Limb (tissue), 2 donors: ENCODE measurements around the gene ZSCAN32.

ENCODE experiments used
- DNase-seq, 2 donors: peaks; one replicate each; pipeline ENCODE4 v3.0.0-alpha.2; 2016; ENCODE audit errors: extremely low spot score in 2 of 2

ZSCAN32 gene

GRCh38 chr16:3400779-3401688 lies at the start of gene ZSCAN32, which contains the start of gene ZNF174:
Gene ZSCAN32 (minus strand): TSS chr16:3401004. CDS start chr16:3397557, 3,447 bp downstream.
Gene ZNF174 (plus strand): TSS chr16:3401215. CDS start chr16:3402005, 790 bp downstream.
- peak; percentile 99 for DNase-seq

DNA sequence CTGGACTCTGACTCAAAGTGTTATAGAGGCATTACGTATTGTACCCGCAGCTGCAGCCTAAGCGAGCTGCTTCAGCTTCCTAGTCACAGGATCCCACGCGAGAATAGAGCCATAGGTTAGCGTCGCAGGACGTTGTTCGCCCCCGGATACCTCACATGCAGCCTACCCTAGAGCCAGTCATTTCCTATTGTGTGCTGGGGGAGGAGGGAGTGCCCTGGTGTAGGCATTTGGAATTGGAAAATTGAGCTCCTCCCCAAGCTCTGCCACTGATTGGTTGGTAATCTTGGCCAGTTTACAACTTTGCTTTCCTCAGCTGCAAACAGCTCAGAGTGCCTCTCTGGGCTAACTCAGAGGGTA lies 43.2 kb upstream of the ZSCAN32 start:
- DNase-seq, result no peak

DNA sequence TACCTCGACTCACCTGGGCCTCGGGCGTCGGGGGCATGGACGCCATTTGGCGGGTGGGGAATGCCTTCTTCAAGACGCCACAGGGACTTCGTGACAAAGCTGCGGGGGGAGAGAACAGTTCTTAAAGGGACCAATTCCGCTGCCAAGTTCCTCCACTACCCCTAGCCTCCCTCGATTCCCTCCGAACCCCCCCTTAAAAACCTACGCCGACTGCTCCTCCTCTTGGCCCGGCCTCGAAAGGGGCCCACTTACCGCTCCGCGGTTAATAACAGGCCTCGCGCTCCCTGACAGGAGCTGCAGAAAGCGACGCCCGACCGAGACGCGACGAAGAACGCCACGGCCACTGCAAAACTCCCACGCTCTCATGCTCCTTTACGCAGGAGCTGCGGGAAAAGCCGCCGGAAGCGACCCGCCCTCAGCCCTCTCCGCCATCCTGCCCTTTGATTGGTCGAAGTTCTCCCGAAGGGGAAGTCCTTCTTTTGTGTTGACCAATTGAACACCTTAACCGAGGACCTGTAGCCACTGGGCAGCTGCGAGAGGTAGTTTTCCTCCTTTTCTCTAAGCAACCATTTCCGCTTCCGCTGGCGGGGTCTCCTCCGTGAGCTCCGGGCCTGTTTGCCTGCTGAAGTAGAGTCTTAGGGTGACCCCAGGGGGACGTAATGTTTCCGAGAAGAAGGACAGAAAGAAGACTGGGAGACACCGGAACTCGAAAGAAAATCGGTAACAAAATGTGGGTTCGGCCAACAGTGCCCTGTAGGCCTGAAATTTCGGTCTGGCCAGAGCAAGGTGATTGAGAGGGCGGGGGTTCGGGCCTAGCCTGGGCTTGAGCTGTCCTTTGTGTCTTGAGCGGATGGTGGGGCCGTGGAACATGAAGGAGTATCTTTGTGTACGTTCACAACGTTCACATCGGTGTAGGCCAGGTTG lies 42.6 kb upstream of the ZSCAN32 start, which contains the start of the genes NAA60 and ZNF597:
Gene NAA60, plus strand, starts transcription at position 573 of the 924 bp plus-strand sequence. CDS start 32,548 bp downstream, outside the sequence.
Gene ZNF597, minus strand, starts transcription at position 397 of the 924 bp plus-strand sequence. Its CDS starts 351 bp downstream, at position 46.
- DNase-seq, result peak; percentile 81 to 89

GRCh38 chr16:3439637-3440036 lies 38.8 kb upstream of the ZSCAN32 start:
- no peak for DNase-seq

DNA sequence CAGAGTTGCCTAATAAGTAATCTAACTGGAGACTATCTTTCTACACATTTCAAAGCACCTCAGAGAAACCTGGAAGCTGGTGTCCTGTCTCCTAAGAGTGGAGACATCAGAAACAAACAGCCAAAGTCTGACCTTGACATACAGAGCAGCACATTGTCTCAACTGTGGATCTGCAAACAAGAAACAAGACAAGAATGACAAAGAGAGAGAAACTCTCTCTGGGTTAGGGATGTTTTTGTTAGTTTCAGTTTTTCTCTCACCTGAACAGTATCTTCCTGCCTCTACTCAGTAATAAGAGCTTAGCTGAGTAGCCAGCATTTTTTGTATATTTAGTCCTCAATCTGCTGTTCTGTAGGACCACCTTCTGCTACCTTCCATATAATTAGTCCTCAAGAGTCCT lies 33.6 kb upstream of the ZSCAN32 start:
- DNase-seq, result no peak

GRCh38 chr16:3431779-3432219 lies 31.0 kb upstream of the ZSCAN32 start:
- DNase-seq, result peak in 1 of 2 donors; percentile 42

- no peak for DNase-seq
These were observed 13.1 kb upstream of the ZSCAN32 start for GRCh38 chr16:3413730-3414379.

DNA sequence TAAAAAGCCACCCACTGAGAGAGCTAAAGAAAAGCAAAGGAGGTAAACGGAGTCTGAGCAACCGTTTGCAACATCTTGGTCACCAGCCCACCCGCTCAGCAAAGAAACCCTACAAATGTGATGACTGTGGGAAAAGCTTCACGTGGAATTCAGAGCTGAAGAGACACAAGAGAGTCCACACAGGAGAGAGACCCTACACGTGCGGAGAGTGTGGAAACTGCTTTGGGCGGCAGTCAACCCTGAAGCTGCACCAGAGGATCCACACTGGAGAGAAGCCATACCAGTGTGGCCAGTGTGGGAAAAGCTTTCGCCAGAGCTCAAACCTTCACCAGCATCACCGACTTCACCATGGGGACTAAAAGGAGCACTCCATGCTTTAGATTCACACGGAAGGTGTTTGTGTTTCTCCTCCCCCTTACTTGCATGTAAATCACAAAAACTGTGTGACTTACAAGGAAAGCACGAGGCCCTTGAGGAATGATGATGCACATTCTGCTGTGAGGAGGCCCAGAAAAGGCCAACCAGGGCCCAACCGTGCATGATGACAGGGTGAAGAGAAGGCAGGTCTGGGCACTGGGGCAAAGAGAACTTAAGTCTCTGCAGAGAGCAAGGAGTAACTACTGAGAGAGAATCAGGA lies 7.9 kb upstream of the ZSCAN32 start:
- no peak for DNase-seq

DNA sequence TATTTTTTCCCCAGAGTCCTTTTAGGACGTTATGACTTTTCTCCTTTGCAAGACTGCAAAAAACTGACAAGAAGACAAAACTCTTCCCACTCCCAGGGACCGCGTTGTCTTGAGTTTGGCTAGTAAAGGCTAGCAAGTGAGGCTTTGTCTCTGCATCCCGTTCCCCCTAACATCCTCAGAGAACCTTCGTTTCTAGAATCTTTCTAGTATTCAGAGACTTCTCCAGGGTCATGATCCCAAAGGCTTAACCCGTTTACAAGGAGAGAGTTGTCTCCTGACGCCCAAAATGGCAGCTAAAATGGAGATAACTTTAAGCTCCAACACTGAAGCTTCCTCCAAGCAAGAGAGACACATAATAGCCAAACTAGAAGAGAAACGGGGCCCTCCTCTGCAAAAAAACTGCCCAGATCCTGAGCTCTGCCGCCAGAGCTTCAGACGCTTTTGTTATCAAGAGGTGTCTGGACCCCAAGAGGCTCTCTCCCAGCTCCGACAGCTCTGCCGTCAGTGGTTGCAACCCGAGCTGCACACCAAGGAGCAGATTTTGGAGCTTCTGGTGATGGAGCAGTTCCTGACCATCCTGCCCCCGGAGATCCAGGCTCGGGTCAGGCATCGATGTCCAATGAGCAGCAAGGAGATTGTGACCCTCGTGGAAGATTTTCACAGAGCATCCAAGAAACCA lies 1.1 kb upstream of the ZSCAN32 start:
- no peak for DNase-seq

GRCh38 chr16:3400446-3400778 lies 392 bp downstream of the ZSCAN32 start:
- no peak for DNase-seq

DNA sequence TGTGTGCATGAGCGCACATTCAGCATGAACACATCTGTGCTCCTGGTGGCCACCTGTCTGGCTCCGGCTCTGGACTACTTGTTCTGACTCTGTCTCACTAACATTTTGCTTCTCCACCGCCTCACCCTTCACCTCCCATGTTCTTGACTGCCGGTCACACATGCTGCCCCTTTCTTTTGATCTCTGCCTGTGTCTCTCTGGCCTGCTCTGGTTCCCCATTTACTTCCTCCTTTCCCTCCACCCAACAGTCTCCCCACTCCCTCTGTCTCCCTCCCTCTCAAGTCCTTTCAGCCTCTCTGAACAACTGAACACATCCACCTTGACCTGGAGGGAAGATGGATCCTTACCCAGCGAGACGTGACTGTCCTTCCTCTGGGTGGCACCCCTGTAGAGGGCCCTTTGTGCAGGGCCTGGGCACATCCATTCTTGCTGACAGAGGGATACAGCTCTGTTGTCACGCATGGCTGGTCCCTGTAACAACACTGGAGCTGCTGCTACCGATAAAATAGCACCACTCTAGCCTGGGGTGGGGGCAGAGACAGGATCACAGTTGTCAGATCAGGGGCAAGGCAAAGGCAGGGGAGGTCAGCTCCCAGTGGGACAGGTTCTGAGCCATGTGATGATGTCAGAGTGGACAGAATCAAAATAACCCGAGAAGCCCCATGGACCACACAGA lies 11.0 kb downstream of the ZSCAN32 start:
- DNase-seq, result no peak

- DNase-seq, result no peak
These were observed 12.5 kb downstream of the ZSCAN32 start for GRCh38 chr16:3388325-3388724.

GRCh38 chr16:3383045-3383448 lies 17.8 kb downstream of the ZSCAN32 start:
- DNase-seq, result no peak

DNA sequence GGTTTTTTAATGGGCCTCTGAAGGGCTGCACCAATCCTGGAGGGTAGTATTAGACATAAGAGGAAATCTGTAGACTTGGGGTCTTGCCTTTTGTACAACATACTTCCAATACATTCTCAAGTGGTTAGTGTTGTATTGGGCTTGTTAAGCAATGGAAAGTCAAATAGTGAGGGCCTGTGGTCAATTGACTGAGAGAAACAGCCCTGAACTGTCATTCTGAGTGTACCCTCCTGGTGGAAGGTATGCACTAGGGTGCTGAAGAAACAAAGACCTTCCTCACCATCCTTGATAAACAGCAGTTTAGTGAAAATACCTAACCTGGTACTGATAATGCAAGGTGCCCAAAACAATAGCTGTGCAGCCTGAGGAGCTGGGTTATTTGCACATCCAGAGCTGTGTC lies 22.9 kb downstream of the ZSCAN32 start:
- DNase-seq, result no peak

DNA sequence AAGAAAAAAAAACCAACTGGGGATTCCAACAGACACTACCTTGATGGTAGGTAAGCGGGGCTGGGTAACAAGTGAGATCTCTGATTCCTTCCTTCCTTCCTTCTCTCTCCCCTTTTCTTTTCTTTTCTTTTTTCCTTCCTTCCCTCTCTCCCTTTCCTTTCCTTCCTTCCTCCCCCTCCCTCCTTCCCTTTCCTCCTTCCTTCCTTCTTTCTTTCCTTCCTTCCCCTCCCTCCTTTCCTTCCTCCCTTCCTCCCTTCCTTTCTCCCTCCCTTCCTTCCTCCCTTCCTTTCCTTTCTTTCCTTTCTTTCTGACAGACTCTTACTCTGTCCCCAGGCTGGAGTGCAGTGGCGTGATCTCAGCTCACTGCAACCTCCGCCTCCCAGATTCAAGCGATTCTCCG lies 25.1 kb downstream of the ZSCAN32 start:
- no peak for DNase-seq

GRCh38 chr16:3369073-3369472 lies 31.7 kb downstream of the ZSCAN32 start:
- no peak for DNase-seq

DNA sequence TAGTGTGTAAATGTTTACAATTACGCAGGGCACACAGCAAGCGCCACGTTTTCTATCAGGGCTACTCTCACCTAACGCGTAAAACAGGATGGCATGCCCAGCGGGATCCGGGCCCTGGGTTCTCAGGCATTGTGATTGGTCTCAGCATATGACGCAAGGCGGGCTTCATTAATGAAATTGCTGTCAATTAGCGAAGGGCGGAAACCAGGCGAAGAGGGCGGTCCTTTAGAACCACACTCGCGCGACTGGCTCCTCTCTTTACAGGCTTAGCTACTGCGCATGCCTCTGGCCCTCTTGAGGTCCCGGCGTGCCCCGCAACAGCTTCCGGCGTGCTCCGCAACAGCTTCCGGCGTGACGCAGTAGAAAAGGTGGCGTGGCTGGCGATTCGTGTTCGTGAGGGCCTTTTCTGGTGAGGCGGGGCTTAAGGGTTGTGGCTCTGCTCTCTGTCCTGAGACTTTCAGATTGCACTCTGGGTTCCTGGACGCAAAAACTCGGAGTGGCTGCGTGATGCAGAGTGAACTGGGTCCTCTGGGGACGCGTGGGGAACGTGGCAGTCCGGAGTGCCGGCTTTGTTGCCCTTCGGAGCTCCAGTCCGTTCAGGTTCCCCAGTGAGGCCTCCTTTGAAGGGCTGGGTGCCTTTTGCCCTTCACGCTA lies 35.9 kb downstream of the ZSCAN32 start:
- peak; percentile 85 to 88 for DNase-seq

- no peak for DNase-seq
These were observed 37.0 kb downstream of the ZSCAN32 start for GRCh38 chr16:3363793-3364192.

DNA sequence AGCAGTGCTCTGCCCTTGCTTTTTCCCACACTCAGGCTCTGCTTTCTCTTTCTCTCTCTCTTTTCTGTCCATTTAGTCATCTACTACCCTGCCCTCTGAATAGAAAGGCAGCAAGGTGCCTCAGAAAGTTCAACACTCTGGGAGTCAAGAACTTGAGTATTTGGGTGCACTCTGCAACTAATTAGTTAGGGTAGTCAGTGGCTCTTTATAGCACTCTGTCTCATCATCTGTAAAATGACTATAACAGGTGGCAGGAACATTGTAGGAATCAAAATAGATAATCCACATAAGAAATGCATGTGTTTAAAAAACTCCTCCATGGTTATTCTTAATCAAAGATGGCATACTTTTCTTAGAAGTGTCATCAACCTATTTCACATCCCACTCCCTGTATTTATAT lies 37.9 kb downstream of the ZSCAN32 start:
- DNase-seq, result no peak
